HEK293 (cell line): Measurements from ENCODE around the gene RGS13.

Experiments
- CTCF ChIA-PET: fragments of 350-600 bp; formaldehyde crosslinking; extraction: SDS; loops from one replicate; lab custom pipeline; 2021; ENCODE audit warnings: antibody characterized with exemption; lab: Yijun Ruan, JAX
- POLR2A ChIA-PET: fragments of 300-600 bp; formaldehyde crosslinking; extraction: SDS; loops from one replicate; lab custom pipeline; 2020; ENCODE audit warnings: antibody characterized with exemption, inconsistent platforms; lab: Yijun Ruan, JAX
- H3K27ac ChIP-seq: fragments of 200-500 bp; sonication (Bioruptor generic); 2 replicates; pipeline ENCODE4 v1.5.1; 2014; ENCODE audit warnings: low read depth, low read length, control low read depth, inconsistent platforms; ENCODE audit errors: extremely low read depth
- H3K36me3 ChIP-seq, 2 experiments: fragments of 200-500 bp in 1 of 2; sonication (Bioruptor generic) in 1 of 2; 1 replicate in 1 of 2; 2 replicates in 1 of 2; pipeline ENCODE4 v1.5.1; 2014 to 2017; ENCODE audit warnings: inconsistent platforms in 2 of 2, low read length in 2 of 2; ENCODE audit not compliant: control insufficient read depth in 2 of 2, insufficient read depth in 1 of 2
- H3K4me1 ChIP-seq: fragments of 200-500 bp; sonication (Bioruptor generic); 2 replicates; pipeline ENCODE4 v1.5.1; 2014; ENCODE audit warnings: mild to moderate bottlenecking, low read length, inconsistent platforms; ENCODE audit not compliant: control insufficient read depth, insufficient read depth
- H3K4me3 ChIP-seq: 2 replicates; pipeline ENCODE4 v1.5.1; 2011; ENCODE audit warnings: low read depth, mild to moderate bottlenecking, control low read depth, low read length, moderate library complexity
- H3K9me3 ChIP-seq: fragments of 200-500 bp; sonication (Bioruptor generic); 2 replicates; pipeline ENCODE4 v1.5.1; 2014; ENCODE audit warnings: low read depth, low read length, inconsistent platforms; ENCODE audit not compliant: control insufficient read depth, insufficient read depth
- HOXA7 ChIP-seq: sonication (generic); formaldehyde crosslinking; IDR thresholded peaks from 2 replicates; pipeline ENCODE4 v1.8.1; 2022; ENCODE audit warnings: missing genetic modification reagents, borderline replicate concordance
- KLF1 ChIP-seq: fragments of 450-650 bp; formaldehyde crosslinking; IDR thresholded peaks from 2 replicates; pipeline ENCODE4 v1.5.1; 2016; ENCODE audit warnings: missing biosample characterization, missing genetic modification characterization
- KLF10 ChIP-seq: fragments of 450-650 bp; IDR thresholded peaks from 2 replicates; pipeline ENCODE4 v1.5.1; 2018; ENCODE audit warnings: missing biosample characterization, mild to moderate bottlenecking, missing genetic modification characterization
- PRDM4 ChIP-seq: fragments of 450-650 bp; formaldehyde crosslinking; IDR thresholded peaks from 2 replicates; pipeline ENCODE4 v1.5.1; 2017; ENCODE audit warnings: missing biosample characterization, missing genetic modification characterization
- SCRT2 ChIP-seq: fragments of 450-650 bp; formaldehyde crosslinking; IDR thresholded peaks from 2 replicates; pipeline ENCODE4 v1.5.1; 2016; ENCODE audit warnings: missing biosample characterization, missing genetic modification characterization
- SP3 ChIP-seq: fragments of 450-650 bp; formaldehyde crosslinking; IDR thresholded peaks from 2 replicates; pipeline ENCODE4 v1.5.1; 2016; ENCODE audit warnings: missing biosample characterization, missing genetic modification characterization
- WT1 ChIP-seq: fragments of 450-650 bp; formaldehyde crosslinking; IDR thresholded peaks from 2 replicates; pipeline ENCODE4 v1.5.1; 2016; ENCODE audit warnings: missing biosample characterization, missing genetic modification characterization
- ZBTB26 ChIP-seq: fragments of 450-650 bp; formaldehyde crosslinking; optimal IDR thresholded peaks from 2 replicates; pipeline ENCODE3; 2016; ENCODE audit warnings: missing biosample characterization, mild to moderate bottlenecking, missing genetic modification characterization
- ZFHX2 ChIP-seq: fragments of 450-650 bp; formaldehyde crosslinking; conservative IDR thresholded peaks from 2 replicates; pipeline ENCODE4 v1.5.1; 2016; ENCODE audit warnings: missing biosample characterization, missing genetic modification characterization
- ZFP3 ChIP-seq: fragments of 450-650 bp; formaldehyde crosslinking; IDR thresholded peaks from 2 replicates; pipeline ENCODE4 v1.5.1; 2016; ENCODE audit warnings: low read depth, missing biosample characterization, missing genetic modification characterization
- ZNF16 ChIP-seq: fragments of 450-650 bp; formaldehyde crosslinking; IDR thresholded peaks from 2 replicates; pipeline ENCODE4 v1.5.1; 2016; ENCODE audit warnings: low read depth, missing biosample characterization, missing genetic modification characterization
- ZNF211 ChIP-seq: fragments of 450-650 bp; formaldehyde crosslinking; IDR thresholded peaks from 2 replicates; pipeline ENCODE4 v1.5.1; 2016; ENCODE audit warnings: low read depth, missing biosample characterization, missing genetic modification characterization
- ZNF214 ChIP-seq: fragments of 450-650 bp; formaldehyde crosslinking; IDR thresholded peaks from 2 replicates; pipeline ENCODE4 v1.5.1; 2017; ENCODE audit warnings: missing biosample characterization, mild to moderate bottlenecking, missing genetic modification characterization, borderline replicate concordance
- ZNF280C ChIP-seq: fragments of 450-650 bp; formaldehyde crosslinking; IDR thresholded peaks from 2 replicates; pipeline ENCODE4 v1.5.1; 2016; ENCODE audit warnings: missing biosample characterization, missing genetic modification characterization
- ZNF302 ChIP-seq: fragments of 450-650 bp; formaldehyde crosslinking; IDR thresholded peaks from 2 replicates; pipeline ENCODE4 v1.5.1; 2016; ENCODE audit warnings: missing biosample characterization, missing genetic modification characterization, low read depth
- ZNF311 ChIP-seq: fragments of 450-650 bp; formaldehyde crosslinking; IDR thresholded peaks from 2 replicates; pipeline ENCODE4 v1.5.1; 2017; ENCODE audit warnings: missing biosample characterization, missing genetic modification characterization, borderline replicate concordance
- ZNF366 ChIP-seq: fragments of 450-650 bp; formaldehyde crosslinking; conservative IDR thresholded peaks from 2 replicates; pipeline ENCODE4 v1.5.1; 2016; ENCODE audit warnings: missing biosample characterization, missing genetic modification characterization
- ZNF394 ChIP-seq: fragments of 450-650 bp; formaldehyde crosslinking; IDR thresholded peaks from 2 replicates; pipeline ENCODE4 v1.5.1; 2016; ENCODE audit warnings: missing biosample characterization, missing genetic modification characterization, mild to moderate bottlenecking, moderate library complexity, borderline replicate concordance
- ZNF514 ChIP-seq: fragments of 450-650 bp; formaldehyde crosslinking; IDR thresholded peaks from 2 replicates; pipeline ENCODE4 v1.5.1; 2016; ENCODE audit warnings: missing biosample characterization, missing genetic modification characterization
- ZNF544 ChIP-seq: fragments of 450-650 bp; formaldehyde crosslinking; IDR thresholded peaks from 2 replicates; pipeline ENCODE4 v1.5.0; 2017; ENCODE audit warnings: missing biosample characterization, missing genetic modification characterization
- ZNF555 ChIP-seq: fragments of 450-650 bp; formaldehyde crosslinking; conservative IDR thresholded peaks from 2 replicates; pipeline ENCODE4 v1.5.1; 2017; ENCODE audit warnings: missing biosample characterization, mild to moderate bottlenecking, missing genetic modification characterization, inconsistent platforms
- ZNF571 ChIP-seq: fragments of 450-650 bp; formaldehyde crosslinking; IDR thresholded peaks from 2 replicates; pipeline ENCODE4 v1.5.0; 2017; ENCODE audit warnings: missing biosample characterization, missing genetic modification characterization
- ZNF660 ChIP-seq: fragments of 450-650 bp; IDR thresholded peaks from 2 replicates; pipeline ENCODE4 v1.5.1; 2018; ENCODE audit warnings: missing biosample characterization, mild to moderate bottlenecking, missing genetic modification characterization

The RGS13 gene

GRCh38 chr1:192629612-192630011 is 6.3 kb upstream of the RGS13 start:
- H3K4me3 ChIP-seq = no peak overlapping the region
- H3K36me3 ChIP-seq = no peaks in the 10 kb centered on the region
- no peak overlapping the region for H3K27ac ChIP-seq
- no peaks in the 10 kb centered on the region for H3K9me3 ChIP-seq
- POLR2A ChIA-PET = no interaction called here
- 0 out of 2 replicates have a peak, but pooled peaks cover 3% of the 10 kb centered on the region for H3K4me1 ChIP-seq
- CTCF ChIA-PET = interaction anchor here (0.8 kb wide), 1 partner anchor 11 kb away, joined by 5 read pairs; no protein-coding TSS in a partner anchor
- TF ChIP-seq PRDM4 (tag by site-specific recombination) = no peak
- TF ChIP-seq ZNF555 = no peak
- no peak for TF ChIP-seq ZBTB26 (tag by site-specific recombination)
- no peak for TF ChIP-seq ZFHX2 (tag by site-specific recombination)
- no peak for TF ChIP-seq KLF1
- TF ChIP-seq SP3 (tag by site-specific recombination) = no peak
- no peak for TF ChIP-seq ZNF214 (tag by site-specific recombination)
- no peak for TF ChIP-seq ZNF660 (tag by site-specific recombination)
- no peak for TF ChIP-seq ZFP3 (tag by site-specific recombination)
- no peak for TF ChIP-seq KLF10 (tag by site-specific recombination)
- no peak for TF ChIP-seq ZNF280C

- ChIA-PET POLR2A (no interaction called here), CTCF (interaction anchor here (0.6 to 0.8 kb wide), 3 partner anchors 12 to 153 kb away, joined by 3 to 5 read pairs (median 3); no protein-coding TSS in a partner anchor)
- Histone ChIP-seq H3K4me1 (0 out of 2 replicates have a peak, but pooled peaks cover 3% of the 10 kb centered on the region), H3K27ac (no peak overlapping the region), H3K36me3 (no peaks in the 10 kb centered on the region), H3K4me3 (no peak overlapping the region), H3K9me3 (no peaks in the 10 kb centered on the region)
- TF ChIP-seq ZNF394 (tag by site-specific recombination) (no peak), ZNF366 (tag by site-specific recombination) (no peak), ZNF514 (no peak), WT1 (no peak), SCRT2 (no peak), ZNF302 (tag by site-specific recombination) (no peak), ZNF571 (tag by site-specific recombination) (no peak), ZFP3 (tag by site-specific recombination) (no peak), ZNF544 (tag by site-specific recombination) (no peak), ZNF211 (no peak), ZNF16 (tag by site-specific recombination) (no peak), ZNF214 (tag by site-specific recombination) (no peak), ZNF311 (tag by site-specific recombination) (no peak), HOXA7 (no peak)
Observed at GRCh38 chr1:192630521-192631287, 5.2 kb upstream of the RGS13 start.
